ENCODE measurements around the gene CDC42SE1. TPM values are rescaled to one million over a fixed set of nuclear protein-coding genes. Genes with fewer than 3 reads are reported as not detected.

Gene CDC42SE1
- total and polyA plus RNA-seq, 5 donors from 2014 or later: 119 to 496 (median 146) TPM

DNA sequence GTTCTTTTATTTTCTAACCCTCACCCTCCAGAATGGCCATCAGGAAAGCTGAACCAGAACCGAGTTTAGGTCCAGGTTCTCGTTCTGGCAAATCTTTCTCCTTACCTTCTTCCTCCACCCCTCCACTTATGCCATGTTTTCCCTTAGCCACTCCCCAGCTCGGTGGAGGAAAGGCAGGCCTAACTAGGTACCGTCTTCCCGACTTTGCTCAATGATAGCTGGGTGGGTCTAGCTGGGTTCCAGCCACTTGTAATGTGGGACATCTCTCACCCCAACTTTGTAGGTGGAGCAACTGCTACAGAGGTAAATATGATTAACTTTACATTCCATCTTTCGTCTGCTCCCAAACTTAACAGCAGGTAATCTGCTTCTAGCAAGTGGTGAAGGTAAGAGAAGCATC, 22.4 kb downstream of the CDC42SE1 start:
- Histone ChIP-seq H3K27me3 (ENCODE audit: control insufficient read depth, insufficient read depth, low read length) (no peaks in the 10 kb centered on the region), H3K36me3 (ENCODE audit: control insufficient read depth, insufficient read depth, low read length) (peaks cover 17% of the 10 kb centered on the region), H3K4me1 (ENCODE audit: control insufficient read depth, insufficient read depth, low read length, poor library complexity, severe bottlenecking) (no peaks in the 10 kb centered on the region), H3K4me3 (ENCODE audit: low read depth, low read length) (no peak overlapping the region), H3K27ac (ENCODE audit: insufficient read depth, low read length, poor library complexity, severe bottlenecking) (no peak overlapping the region), H3K9me3 (ENCODE audit: control insufficient read depth in 2 of 2, low read length in 2 of 2) (no peaks in the 10 kb centered on the region)
- Mint-ChIP-seq H3K4me3 (no peak overlapping the region), H3K36me3 (peaks cover 28% of the 10 kb centered on the region), H3K27me3 (no peaks in the 10 kb centered on the region), H3K4me1 (peaks cover 8 to 15% (median 13%) of the 10 kb centered on the region in 4 donors), H3K9me3 (no peaks in the 10 kb centered on the region), H3K27ac (peak overlapping the region in 2 of 3 donors; percentile 34 to 82)
- no peak for ATAC-seq (ENCODE audit: low read depth in 2 of 2)
- DNase-seq: no peak

DNA sequence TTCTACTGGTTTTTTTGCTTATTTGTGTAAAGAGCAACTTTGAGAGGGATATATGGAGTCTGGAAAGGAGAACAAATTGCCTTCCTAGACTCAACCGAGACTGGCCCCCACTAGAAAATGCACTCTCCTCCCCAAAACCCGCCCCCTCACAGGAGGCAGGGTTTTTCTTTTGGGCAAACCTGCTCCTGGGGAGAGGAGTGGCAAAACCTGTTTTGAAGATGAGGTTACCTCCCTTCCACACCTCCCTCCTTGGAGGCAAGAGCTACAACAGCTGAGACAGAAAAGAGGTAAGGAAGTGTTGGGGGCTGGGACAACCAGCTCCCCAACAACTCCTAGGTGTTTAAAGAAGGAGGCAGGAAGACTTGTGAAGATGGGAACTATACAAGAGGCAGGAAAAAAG, 23.1 kb downstream of the CDC42SE1 start, which contains the start of gene BNIPL:
BNIPL (plus strand) TSS at position 231 of the 400 bp plus-strand sequence; CDS start at position 371, 140 bp downstream.
- peak within 1 kb of the TSS; percentile 34 to 82 (median 76) for H3K27ac Mint-ChIP-seq
- peaks cover 22% of the 10 kb centered on the region for H3K36me3 ChIP-seq (ENCODE audit: control insufficient read depth, insufficient read depth, low read length)
- no peaks in the 10 kb centered on the region for H3K9me3 ChIP-seq (ENCODE audit: control insufficient read depth in 2 of 2, low read length in 2 of 2)
- H3K9me3 Mint-ChIP-seq: no peaks in the 10 kb centered on the region
- no peak within 1 kb of the TSS for H3K4me3 ChIP-seq (ENCODE audit: low read depth, low read length)
- H3K27me3 ChIP-seq (ENCODE audit: control insufficient read depth, insufficient read depth, low read length): no peaks in the 10 kb centered on the region
- H3K27me3 Mint-ChIP-seq: no peaks in the 10 kb centered on the region
- H3K4me3 Mint-ChIP-seq: no peak within 1 kb of the TSS
- DNase-seq: no peak
- ATAC-seq (ENCODE audit: low read depth in 2 of 2): no peak
- peaks cover 8 to 15% (median 13%) of the 10 kb centered on the region in 4 donors for H3K4me1 Mint-ChIP-seq
- no peaks in the 10 kb centered on the region for H3K4me1 ChIP-seq (ENCODE audit: control insufficient read depth, insufficient read depth, low read length, poor library complexity, severe bottlenecking)
- H3K27ac ChIP-seq (ENCODE audit: insufficient read depth, low read length, poor library complexity, severe bottlenecking): no peak within 1 kb of the TSS
- peaks cover 32% of the 10 kb centered on the region for H3K36me3 Mint-ChIP-seq

DNA sequence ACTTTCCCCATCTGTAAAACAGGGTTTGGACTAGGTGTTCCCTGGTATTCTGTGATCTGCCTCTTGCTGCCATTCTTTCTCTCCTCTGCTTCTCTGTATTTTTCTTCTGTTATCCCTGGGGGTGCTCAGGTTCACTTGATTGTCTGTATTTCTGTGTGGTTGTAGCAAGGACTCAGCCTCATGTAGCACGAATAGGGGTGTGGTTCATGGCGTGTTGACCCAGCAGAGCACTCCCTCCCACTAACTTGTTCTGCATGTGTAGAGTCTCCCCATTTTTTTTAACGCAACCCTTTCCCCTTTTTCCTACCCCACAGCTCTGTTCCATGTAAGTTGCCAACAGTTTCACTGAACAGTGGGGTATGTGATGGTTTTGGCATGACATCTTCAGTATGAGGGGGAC, 24.3 kb downstream of the CDC42SE1 start:
- Histone ChIP-seq H3K27ac (ENCODE audit: insufficient read depth, low read length, poor library complexity, severe bottlenecking) (no peak overlapping the region), H3K4me1 (ENCODE audit: control insufficient read depth, insufficient read depth, low read length, poor library complexity, severe bottlenecking) (no peaks in the 10 kb centered on the region), H3K9me3 (ENCODE audit: control insufficient read depth in 2 of 2, low read length in 2 of 2) (no peaks in the 10 kb centered on the region), H3K36me3 (ENCODE audit: control insufficient read depth, insufficient read depth, low read length) (peaks cover 30% of the 10 kb centered on the region), H3K4me3 (ENCODE audit: low read depth, low read length) (no peak overlapping the region), H3K27me3 (ENCODE audit: control insufficient read depth, insufficient read depth, low read length) (no peaks in the 10 kb centered on the region)
- no peaks in the 10 kb centered on the region for H3K27me3 Mint-ChIP-seq
- DNase-seq (no peak), ATAC-seq (ENCODE audit: low read depth in 2 of 2) (no peak)
- peaks cover 8 to 14% (median 12%) of the 10 kb centered on the region in 4 donors for H3K4me1 Mint-ChIP-seq
- no peaks in the 10 kb centered on the region for H3K9me3 Mint-ChIP-seq
- H3K27ac Mint-ChIP-seq: peak overlapping the region; percentile 9 to 96 (median 82)
- no peak overlapping the region for H3K4me3 Mint-ChIP-seq
- H3K36me3 Mint-ChIP-seq: peaks cover 32% of the 10 kb centered on the region

DNA sequence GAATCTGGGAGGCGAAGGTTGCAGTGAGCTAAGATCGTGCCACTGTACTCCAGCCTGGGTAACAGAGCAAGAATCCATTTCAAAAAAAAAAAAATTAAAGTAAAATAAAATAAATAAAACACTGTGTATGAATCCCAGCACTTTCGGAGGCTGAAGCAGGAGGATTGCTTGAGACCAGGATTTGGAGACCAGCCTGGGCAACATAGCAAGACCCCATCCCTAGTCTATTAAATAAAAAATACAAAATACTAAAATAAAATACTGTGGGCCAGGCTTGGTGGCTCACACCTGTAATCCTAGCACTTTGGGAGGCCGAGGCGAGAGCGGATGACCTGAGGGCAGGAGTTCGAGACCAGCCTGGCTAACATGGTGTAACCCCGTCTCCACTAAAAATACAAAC, 27.3 kb downstream of the CDC42SE1 start:
- H3K4me3 Mint-ChIP-seq: no peak overlapping the region
- Histone ChIP-seq H3K27ac (ENCODE audit: insufficient read depth, low read length, poor library complexity, severe bottlenecking) (no peak overlapping the region), H3K4me3 (ENCODE audit: low read depth, low read length) (no peak overlapping the region), H3K4me1 (ENCODE audit: control insufficient read depth, insufficient read depth, low read length, poor library complexity, severe bottlenecking) (no peaks in the 10 kb centered on the region), H3K27me3 (ENCODE audit: control insufficient read depth, insufficient read depth, low read length) (no peaks in the 10 kb centered on the region), H3K36me3 (ENCODE audit: control insufficient read depth, insufficient read depth, low read length) (peaks cover 46% of the 10 kb centered on the region), H3K9me3 (ENCODE audit: control insufficient read depth in 2 of 2, low read length in 2 of 2) (no peaks in the 10 kb centered on the region)
- no peak for DNase-seq
- H3K27me3 Mint-ChIP-seq: no peaks in the 10 kb centered on the region
- peaks cover 4 to 7% (median 6%) of the 10 kb centered on the region in 4 donors for H3K4me1 Mint-ChIP-seq
- no peaks in the 10 kb centered on the region for H3K9me3 Mint-ChIP-seq
- H3K36me3 Mint-ChIP-seq: peaks cover 42% of the 10 kb centered on the region
- no peak overlapping the region for H3K27ac Mint-ChIP-seq
- ATAC-seq (ENCODE audit: low read depth in 2 of 2): no peak

DNA sequence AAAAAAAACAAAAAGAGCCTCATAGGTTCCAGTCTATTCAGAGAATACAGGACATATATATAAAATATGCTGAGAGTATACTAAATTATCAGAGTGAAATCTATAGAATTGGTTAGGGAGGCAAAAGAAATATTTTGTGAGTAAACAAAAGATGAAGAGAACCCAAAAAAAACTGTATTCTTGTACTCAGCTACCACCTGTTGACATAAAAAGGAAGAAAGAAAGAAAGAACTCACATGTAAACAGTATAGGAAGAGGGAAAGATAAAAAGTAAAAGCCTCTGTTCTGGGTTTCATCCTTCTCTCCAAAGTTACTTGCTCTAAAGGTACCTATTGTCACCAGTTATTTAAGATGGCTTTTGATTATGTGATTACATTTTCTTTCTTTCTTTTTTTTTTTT, 33.0 kb downstream of the CDC42SE1 start:
- ATAC-seq (ENCODE audit: low read depth in 2 of 2): no peak
- no peak overlapping the region for H3K27ac ChIP-seq (ENCODE audit: insufficient read depth, low read length, poor library complexity, severe bottlenecking)
- no peaks in the 10 kb centered on the region for H3K9me3 ChIP-seq (ENCODE audit: control insufficient read depth in 2 of 2, low read length in 2 of 2)
- Mint-ChIP-seq H3K36me3 (peaks cover 35% of the 10 kb centered on the region), H3K4me3 (no peak overlapping the region), H3K27me3 (no peaks in the 10 kb centered on the region), H3K9me3 (no peaks in the 10 kb centered on the region), H3K4me1 (peaks cover 0 to 9% (median 4%) of the 10 kb centered on the region in 4 donors), H3K27ac (peak overlapping the region in 1 of 3 donors; percentile 3)
- H3K4me3 ChIP-seq (ENCODE audit: low read depth, low read length): no peak overlapping the region
- no peak for DNase-seq
- peaks cover 8% of the 10 kb centered on the region for H3K4me1 ChIP-seq (ENCODE audit: control insufficient read depth, insufficient read depth, low read length, poor library complexity, severe bottlenecking)
- no peaks in the 10 kb centered on the region for H3K27me3 ChIP-seq (ENCODE audit: control insufficient read depth, insufficient read depth, low read length)
- H3K36me3 ChIP-seq (ENCODE audit: control insufficient read depth, insufficient read depth, low read length): peaks cover 29% of the 10 kb centered on the region

DNA sequence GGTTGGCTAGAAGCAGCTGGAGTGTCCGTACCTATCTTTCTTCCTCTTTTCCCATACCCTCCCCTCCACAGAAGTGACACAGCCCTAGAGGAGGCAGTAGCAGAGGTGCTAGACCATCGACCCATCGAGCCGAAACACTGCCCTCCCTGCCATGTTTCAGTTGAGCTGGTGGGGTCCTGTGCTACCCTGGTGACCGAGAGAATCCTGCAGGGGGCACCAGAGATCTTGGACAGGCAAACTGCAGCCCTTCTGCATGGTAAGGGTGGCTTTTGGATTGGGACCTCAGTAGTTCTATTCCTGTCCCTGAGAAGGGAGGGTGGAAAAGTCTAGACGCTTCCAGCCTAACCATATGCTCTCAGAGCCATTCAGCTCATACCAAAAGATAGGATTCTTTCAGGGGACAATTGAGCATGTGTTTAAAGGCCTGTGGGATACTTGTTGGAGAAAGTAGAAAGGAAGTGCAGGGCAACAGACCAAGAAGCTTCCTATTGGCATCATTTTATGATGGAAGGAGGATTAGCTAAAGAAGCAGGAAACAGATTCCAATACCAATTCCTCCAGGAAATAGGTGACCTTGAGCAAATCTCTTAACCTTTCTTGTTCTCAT, 34.8 kb downstream of the CDC42SE1 start:
- no peak overlapping the region for H3K27ac ChIP-seq (ENCODE audit: insufficient read depth, low read length, poor library complexity, severe bottlenecking)
- ATAC-seq (ENCODE audit: low read depth in 2 of 2): peak; percentile 96 to 98
- DNase-seq: peak; percentile 75 to 86 (median 86)
- Mint-ChIP-seq H3K4me3 (peak overlapping the region in 3 of 4 donors; percentile 46 to 70 (median 63)), H3K4me1 (peaks cover 0 to 9% (median 4%) of the 10 kb centered on the region in 4 donors), H3K27ac (peak overlapping the region; percentile 69 to 91 (median 75)), H3K27me3 (no peaks in the 10 kb centered on the region), H3K9me3 (no peaks in the 10 kb centered on the region), H3K36me3 (peaks cover 29% of the 10 kb centered on the region)
- no peaks in the 10 kb centered on the region for H3K27me3 ChIP-seq (ENCODE audit: control insufficient read depth, insufficient read depth, low read length)
- no peaks in the 10 kb centered on the region for H3K9me3 ChIP-seq (ENCODE audit: control insufficient read depth in 2 of 2, low read length in 2 of 2)
- peaks cover 26% of the 10 kb centered on the region for H3K36me3 ChIP-seq (ENCODE audit: control insufficient read depth, insufficient read depth, low read length)
- peaks cover 8% of the 10 kb centered on the region for H3K4me1 ChIP-seq (ENCODE audit: control insufficient read depth, insufficient read depth, low read length, poor library complexity, severe bottlenecking)
- H3K4me3 ChIP-seq (ENCODE audit: low read depth, low read length): peak overlapping the region; percentile 26

DNA sequence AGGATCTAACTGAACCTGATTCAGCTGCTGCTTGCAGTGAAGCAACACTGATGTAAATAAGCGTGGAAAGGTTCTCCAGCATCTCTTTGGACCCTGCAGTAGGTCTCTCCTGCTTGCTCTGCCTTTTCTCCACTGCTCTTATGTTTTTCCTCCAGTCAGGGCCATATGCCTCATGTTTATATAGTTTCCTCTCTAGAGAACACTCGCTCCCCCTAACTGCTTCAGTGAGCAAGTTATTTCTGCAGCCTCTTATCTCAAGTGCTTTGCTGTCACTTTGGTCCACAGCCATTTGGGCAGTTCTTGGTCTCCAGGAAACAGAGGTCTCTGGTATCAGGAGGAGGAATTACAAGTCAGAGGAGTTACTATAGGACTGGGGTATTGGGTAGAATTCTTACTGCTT, 45.9 kb downstream of the CDC42SE1 start:
- Mint-ChIP-seq H3K9me3 (no peaks in the 10 kb centered on the region), H3K27ac (peak overlapping the region; percentile 25 to 89 (median 39))
- H3K4me1 ChIP-seq (ENCODE audit: control insufficient read depth, insufficient read depth, low read length, poor library complexity, severe bottlenecking): peaks cover 24% of the 10 kb centered on the region

More for the DNA sequence above, 45.9 kb downstream of the CDC42SE1 start:
- ATAC-seq (ENCODE audit: low read depth in 2 of 2): no peak
- no peaks in the 10 kb centered on the region for H3K27me3 ChIP-seq (ENCODE audit: control insufficient read depth, insufficient read depth, low read length)
- H3K9me3 ChIP-seq (ENCODE audit: control insufficient read depth in 2 of 2, low read length in 2 of 2): no peaks in the 10 kb centered on the region
- Mint-ChIP-seq H3K36me3 (peaks cover 20% of the 10 kb centered on the region), H3K4me1 (peaks cover 28 to 52% (median 30%) of the 10 kb centered on the region in 4 donors), H3K4me3 (peak overlapping the region in 1 of 4 donors; percentile 61), H3K27me3 (no peaks in the 10 kb centered on the region)
- H3K27ac ChIP-seq (ENCODE audit: insufficient read depth, low read length, poor library complexity, severe bottlenecking): no peak overlapping the region
- H3K4me3 ChIP-seq (ENCODE audit: low read depth, low read length): no peak overlapping the region
- peaks cover 4% of the 10 kb centered on the region for H3K36me3 ChIP-seq (ENCODE audit: control insufficient read depth, insufficient read depth, low read length)
- DNase-seq: no peak

All from CD4-positive, CD25-positive, alpha-beta regulatory T cell (primary cell).